ENCODE results near the gene NEGR1. TPM values are rescaled to one million over a fixed set of nuclear protein-coding genes. Genes with fewer than 3 reads are reported as not detected.

Gene NEGR1
- total RNA-seq, 4 donors from 2014 or later, result 34.5 to 58.8 (median 48.5) TPM

- no peak for TF ChIP-seq POLR2A (IDR thresholded peaks at IDR 0.05; ENCODE audit: low read depth)
- TF ChIP-seq CTCF (IDR thresholded peaks at IDR 0.05), result no peak
- peak; percentile 50 to 72 for TF ChIP-seq POLR2AphosphoS5 (IDR thresholded peaks at IDR 0.05)
- Histone ChIP-seq H3K9me3 (no peaks in the 10 kb centered on the region), H3K27me3 (no peaks in the 10 kb centered on the region), H3K4me3 (peak overlapping the region; percentile 71 to 80 (median 79)), H3K36me3 (no peaks in the 10 kb centered on the region), H3K4me1 (peaks cover 0 to 52% (median 34%) of the 10 kb centered on the region in 4 donors), H3K27ac (replicated peaks in 1 of 4) (peak overlapping the region; percentile 93 to 97 (median 94))
- peak; percentile 93 for DNase-seq (ENCODE audit: extremely low spot score)
- WGBS, result 0% methylated on average over 37 of the region's 56 CpGs
- intact Hi-C loops (cut with DNase I), result loop anchor here (2.0 kb wide), 1 partner anchor 97 kb away; no protein-coding TSS in a partner anchor
These were observed 1.2 kb upstream of the NEGR1 start for GRCh38 chr1:72283307-72284083.

- Histone ChIP-seq H3K27me3 (no peaks in the 10 kb centered on the region), H3K9me3 (no peaks in the 10 kb centered on the region), H3K4me1 (peaks cover 0 to 58% (median 39%) of the 10 kb centered on the region in 4 donors), H3K4me3 (peak overlapping the region; percentile 71 to 80 (median 79)), H3K27ac (replicated peaks in 1 of 4) (peak overlapping the region; percentile 93 to 97 (median 94)), H3K36me3 (no peaks in the 10 kb centered on the region)
- under 1% methylated on average over 8 of the region's 8 CpGs for WGBS
- intact Hi-C loops (cut with DNase I), result loop anchor here (2.0 kb wide), 1 partner anchor 96 kb away; no protein-coding TSS in a partner anchor
- no peak for TF ChIP-seq POLR2AphosphoS5 (IDR thresholded peaks at IDR 0.05)
- TF ChIP-seq CTCF (IDR thresholded peaks at IDR 0.05), result peak in 1 of 3 experiments; percentile 3
- DNase-seq (ENCODE audit: extremely low spot score), result no peak
These were observed 625 bp upstream of the NEGR1 start for GRCh38 chr1:72283022-72283306.

- Histone ChIP-seq H3K9me3 (no peaks in the 10 kb centered on the region), H3K27me3 (no peaks in the 10 kb centered on the region), H3K27ac (replicated peaks in 1 of 4) (peak overlapping the region; percentile 93 to 97 (median 94)), H3K4me1 (peaks cover 0 to 70% (median 45%) of the 10 kb centered on the region in 4 donors), H3K4me3 (peak overlapping the region; percentile 71 to 80 (median 79)), H3K36me3 (no peaks in the 10 kb centered on the region)
- 3% methylated on average over 10 of the region's 10 CpGs for WGBS
- intact Hi-C loops (cut with DNase I), result loop anchor here (2.0 kb wide), 1 partner anchor 95 kb away; no protein-coding TSS in a partner anchor
- DNase-seq (ENCODE audit: extremely low spot score), result no peak
- no peak for TF ChIP-seq POLR2A (IDR thresholded peaks at IDR 0.05; ENCODE audit: low read depth)
- no peak for TF ChIP-seq CTCF (IDR thresholded peaks at IDR 0.05)
- TF ChIP-seq EP300 (IDR thresholded peaks at IDR 0.05), result no peak
- TF ChIP-seq POLR2AphosphoS5 (IDR thresholded peaks at IDR 0.05), result no peak
These were observed 585 bp downstream of the NEGR1 start for GRCh38 chr1:72281637-72282270.

GRCh38 chr1:72281144-72281543 is 1.2 kb downstream of the NEGR1 start:
- peaks cover 0 to 67% (median 46%) of the 10 kb centered on the region in 4 donors for H3K4me1 ChIP-seq

More at GRCh38 chr1:72281144-72281543, 1.2 kb downstream of the NEGR1 start:
- no peak for DNase-seq (ENCODE audit: extremely low spot score)
- intact Hi-C loops (cut with DNase I), result no loop called here
- H3K36me3 ChIP-seq, result no peaks in the 10 kb centered on the region
- peak overlapping the region; percentile 93 to 97 (median 94) for H3K27ac ChIP-seq (replicated peaks in 1 of 4)
- no peaks in the 10 kb centered on the region for H3K9me3 ChIP-seq
- no peaks in the 10 kb centered on the region for H3K27me3 ChIP-seq
- TF ChIP-seq POLR2AphosphoS5 (IDR thresholded peaks at IDR 0.05) (no peak), CTCF (IDR thresholded peaks at IDR 0.05) (no peak), EP300 (IDR thresholded peaks at IDR 0.05) (no peak), POLR2A (IDR thresholded peaks at IDR 0.05; ENCODE audit: low read depth) (no peak)
- 21% methylated on average over 2 of the region's 2 CpGs for WGBS
- peak overlapping the region; percentile 71 to 80 (median 79) for H3K4me3 ChIP-seq
